ENCODE measurements around the gene TP53AIP1.

TP53AIP1 gene

DNA sequence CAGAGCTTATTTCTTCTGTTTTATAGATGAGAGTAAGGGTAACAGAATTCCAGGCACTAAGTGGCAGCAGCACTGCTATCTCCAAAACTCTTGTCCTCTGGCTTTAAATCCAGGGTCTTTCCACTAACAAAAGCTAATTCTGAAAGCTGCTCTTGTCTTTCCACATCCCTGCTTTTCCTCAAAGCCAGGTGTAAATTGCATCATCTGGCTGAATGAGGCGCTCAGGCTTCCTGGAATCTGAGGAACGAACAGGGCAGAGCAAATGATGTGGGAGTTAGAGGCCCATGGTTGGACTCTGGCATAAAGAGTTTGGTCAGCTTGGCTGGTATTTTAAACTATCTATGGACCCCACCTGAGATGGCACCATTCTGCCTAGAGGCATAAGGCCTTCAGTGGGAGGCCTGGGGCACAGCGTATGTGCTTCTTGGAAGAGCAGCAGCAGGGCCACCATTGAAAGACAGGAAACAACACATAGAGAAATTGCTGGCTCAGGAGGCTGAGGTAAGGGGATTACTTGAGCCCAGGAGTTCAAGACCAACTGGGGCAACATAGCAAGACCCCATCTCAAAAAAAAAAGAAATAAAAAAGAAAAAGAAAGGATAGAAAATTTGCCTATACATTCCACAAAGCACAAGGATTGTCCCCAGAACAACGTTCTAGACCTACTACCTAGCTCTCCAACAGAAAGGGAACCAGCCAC is 49.7 kb downstream of the TP53AIP1 start:
- DNase-seq (ENCODE audit: insufficient read length, low spot score) (no peak), FAIRE-seq (no peak)

GRCh38 chr11:128891913-128892398 is 50.7 kb downstream of the TP53AIP1 start:
- FAIRE-seq = no peak
- no peak for DNase-seq (ENCODE audit: insufficient read length, low spot score)

DNA sequence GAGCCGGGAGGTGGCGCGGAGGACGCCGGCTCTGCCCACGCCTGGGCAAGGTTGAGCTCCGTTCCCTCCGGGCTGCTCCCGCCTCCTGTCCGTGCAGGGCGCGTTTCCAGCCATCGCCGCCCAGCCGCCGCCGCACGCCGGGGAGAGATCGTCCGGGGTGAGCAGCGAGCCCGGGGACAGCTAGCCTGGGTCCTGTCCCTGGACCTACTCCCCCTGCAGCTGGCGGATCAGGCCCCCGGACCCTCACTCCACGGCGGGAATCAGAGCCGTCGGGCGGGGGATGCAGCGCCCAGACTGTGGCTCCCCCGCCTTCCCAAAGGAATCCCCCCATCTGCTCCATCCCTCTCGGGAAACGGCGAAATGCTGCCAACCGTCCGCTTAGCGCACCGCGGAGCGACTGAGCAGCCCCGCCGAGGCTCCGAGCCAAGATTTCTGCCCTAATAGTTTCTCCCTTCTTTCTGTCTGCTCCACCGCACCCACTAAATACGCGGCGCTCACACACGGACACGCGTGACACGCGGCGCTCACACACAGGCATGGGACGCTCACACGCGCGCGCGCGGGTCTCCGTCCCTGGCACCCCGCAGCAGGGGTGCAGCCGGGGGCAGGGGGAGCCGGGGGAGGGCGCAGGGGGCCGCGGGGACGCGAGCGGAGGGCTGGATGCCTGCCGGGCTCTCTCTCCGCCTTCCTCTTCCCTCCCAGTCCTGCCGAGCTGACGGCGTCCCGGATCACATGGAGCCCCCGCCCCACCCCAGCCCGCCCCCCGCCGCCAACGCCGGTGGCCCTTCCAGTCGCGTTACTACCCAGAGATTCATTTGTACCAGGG is 51.9 kb downstream of the TP53AIP1 start, which contains the start of gene KCNJ5:
Gene KCNJ5, plus strand, starts transcription at position 814 of the 826 bp plus-strand sequence. CDS start 19,918 bp downstream, outside the sequence.
- DNase-seq (ENCODE audit: insufficient read length, low spot score) = peak; percentile 7
- no peak for FAIRE-seq

DNA sequence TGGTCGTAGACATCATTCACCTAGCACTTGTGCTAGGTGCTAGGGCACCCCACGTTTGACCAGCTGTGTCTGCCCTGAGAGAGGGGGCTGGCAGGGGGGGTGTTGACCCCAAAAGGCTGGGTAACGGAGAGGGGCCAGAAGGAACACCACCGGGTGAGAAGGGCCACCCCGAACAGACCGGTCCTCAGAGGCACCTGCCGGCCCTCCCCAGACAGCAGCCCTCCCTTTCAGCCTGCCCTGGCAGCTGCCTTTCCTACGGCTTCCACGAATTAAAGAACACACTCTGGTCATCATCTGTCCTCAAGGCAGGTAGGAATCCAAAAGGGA is 52.5 kb downstream of the TP53AIP1 start:
- FAIRE-seq (no peak), DNase-seq (ENCODE audit: insufficient read length, low spot score) (no peak)

GRCh38 chr11:128889657-128890213 is 52.9 kb downstream of the TP53AIP1 start:
- DNase-seq (ENCODE audit: insufficient read length, low spot score) = no peak

GRCh38 chr11:128888034-128888985 is 54.4 kb downstream of the TP53AIP1 start:
- DNase-seq (ENCODE audit: insufficient read length, low spot score) (no peak), FAIRE-seq (no peak)

More at GRCh38 chr11:128889657-128890213, 52.9 kb downstream of the TP53AIP1 start:
- no peak for FAIRE-seq

DNA sequence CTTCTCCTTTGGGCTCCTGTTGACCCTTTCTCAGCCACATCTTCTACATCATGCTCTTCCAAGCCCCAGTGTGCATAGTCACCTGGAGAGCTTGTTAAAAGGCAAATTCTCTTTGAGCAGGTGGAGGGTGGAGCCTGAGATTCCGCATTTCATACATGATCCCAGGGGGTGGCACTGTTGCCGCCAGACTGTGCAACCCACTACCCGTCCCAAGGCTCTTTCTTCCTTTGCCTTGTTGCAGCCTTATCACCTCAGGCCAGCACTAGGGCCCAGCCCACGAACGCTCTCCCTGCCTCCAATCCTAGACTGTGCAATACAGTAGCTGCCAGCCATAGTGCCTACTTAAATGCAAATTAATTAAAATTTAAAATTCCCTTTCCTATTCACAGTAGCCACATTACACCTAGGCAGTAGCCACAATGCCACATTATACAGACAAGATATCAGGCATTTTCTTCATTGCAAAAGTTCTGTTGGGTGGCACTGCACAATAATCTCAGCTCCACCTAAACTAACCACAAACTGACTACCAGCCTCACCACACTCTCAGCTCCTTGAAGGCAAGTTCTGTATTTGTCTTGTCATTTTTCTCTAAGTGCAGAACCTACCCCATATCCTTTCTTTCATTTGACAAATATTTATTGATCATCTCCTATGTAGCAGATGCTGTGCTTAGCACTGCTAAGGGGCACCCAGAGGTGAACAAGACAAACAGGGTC is 56.1 kb downstream of the TP53AIP1 start:
- DNase-seq (ENCODE audit: insufficient read length, low spot score) = peak; percentile 8
- FAIRE-seq = no peak

Data from HTR-8/SVneo (cell line).